Spinal cord (tissue), 10 donors: Measurements from ENCODE around the gene PTGR2. TPM values are rescaled to one million over a fixed set of nuclear protein-coding genes. Genes with fewer than 3 reads are reported as not detected.

Experiments
- DNase-seq, 6 donors: peaks; one replicate each; pipeline versions ENCODE4 v3.0.0 to v3.0.0-alpha.2; 2013 to 2015; ENCODE audit warnings: low spot score in 6 of 6, low read depth in 4 of 6
- H3K27ac ChIP-seq: one replicate; pipeline ENCODE4 v1.5.1; 2013; ENCODE audit warnings: low read depth, low read length, control low read depth
- H3K27me3 ChIP-seq: one replicate; pipeline ENCODE4 v1.6.1; 2013; ENCODE audit warnings: low read length; ENCODE audit not compliant: control insufficient read depth, insufficient read depth
- H3K36me3 ChIP-seq: one replicate; pipeline ENCODE4 v1.6.1; 2013; ENCODE audit warnings: low read length; ENCODE audit not compliant: control insufficient read depth, insufficient read depth
- H3K4me1 ChIP-seq: one replicate; pipeline ENCODE4 v1.6.1; 2013; ENCODE audit warnings: low read length; ENCODE audit not compliant: control insufficient read depth, insufficient read depth
- H3K4me3 ChIP-seq: one replicate; pipeline ENCODE4 v1.5.1; 2013; ENCODE audit warnings: low read depth, low read length, control low read depth
- H3K9me3 ChIP-seq: one replicate; pipeline ENCODE4 v1.6.1; 2013; ENCODE audit warnings: low read length; ENCODE audit not compliant: control insufficient read depth, insufficient read depth
- WGBS: methylation state at CpG from one replicate; pipeline ENCODE4 v1.1.5; 2013; ENCODE audit warnings: missing lambda C conversion rate; ENCODE audit not compliant: insufficient coverage; 5-methylcytosine and 5-hydroxymethylcytosine counted together
- polyA plus RNA-seq, 2 donors: library from polyadenylated mRNA; unstranded; fragments of 120-200 nt; gene quantifications; one replicate each; pipeline ENCODE4 v1.2.1, GENCODE V29; 2013; ENCODE audit not compliant: insufficient read length in 2 of 2
- total RNA-seq, 2 donors: library from RNA; depleted of rRNA in 1 of 2; stranded (reverse); fragments of 120-200 nt in 1 of 2; fragments of >200 nt in 1 of 2; gene quantifications; one replicate each; pipeline versions ENCODE4 v1.2.3 to v1.2.4, GENCODE V29; 2013 to 2014
- donor health status: healthy.

The PTGR2 gene
- total and polyA plus RNA-seq, 4 donors: 10.8 to 16.5 (median 14.2) TPM

DNA sequence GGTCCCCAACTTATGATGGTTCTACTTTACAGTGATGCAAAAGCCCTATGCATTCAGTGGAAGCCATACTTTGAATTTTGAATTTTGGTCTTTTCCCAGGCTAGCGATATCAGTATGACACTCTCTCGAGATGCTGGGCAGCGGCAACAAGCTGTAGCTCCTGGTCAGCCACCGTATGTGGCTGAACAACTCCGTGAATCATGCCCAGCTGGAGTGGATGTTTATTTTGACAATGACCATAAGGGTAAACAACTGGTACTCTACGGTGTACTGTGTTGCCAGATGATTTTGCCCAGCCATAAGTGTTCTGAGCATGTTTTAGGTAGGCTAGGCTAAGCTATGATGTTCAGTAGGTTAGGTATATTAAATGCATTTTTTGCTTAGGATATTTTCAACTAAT lies 26.8 kb downstream of the PTGR2 start:
- WGBS: 88% methylated on average over 6 of the region's 6 CpGs
- no peak overlapping the region for H3K27ac ChIP-seq
- no peaks in the 10 kb centered on the region for H3K9me3 ChIP-seq
- H3K4me3 ChIP-seq: no peak overlapping the region
- H3K36me3 ChIP-seq: peaks cover 3% of the 10 kb centered on the region
- no peaks in the 10 kb centered on the region for H3K27me3 ChIP-seq
- no peak for DNase-seq
- no peaks in the 10 kb centered on the region for H3K4me1 ChIP-seq

DNA sequence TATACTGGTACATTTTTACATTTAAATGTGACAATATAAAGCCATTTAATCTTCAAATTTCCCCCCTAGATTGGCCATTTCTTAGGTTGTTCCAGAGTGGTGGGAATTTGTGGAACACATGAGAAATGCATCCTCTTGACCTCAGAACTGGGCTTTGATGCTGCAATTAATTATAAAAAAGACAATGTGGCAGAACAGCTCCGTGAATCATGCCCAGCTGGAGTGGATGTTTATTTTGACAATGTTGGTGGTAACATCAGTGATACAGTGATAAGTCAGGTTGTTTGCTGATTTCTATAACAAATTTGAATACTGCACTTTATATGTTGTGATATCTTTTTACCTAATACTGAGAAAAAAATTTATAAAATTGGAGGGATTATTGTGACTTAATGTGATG lies 27.4 kb downstream of the PTGR2 start:
- Histone ChIP-seq H3K27me3 (no peaks in the 10 kb centered on the region), H3K4me1 (no peaks in the 10 kb centered on the region), H3K36me3 (peaks cover 3% of the 10 kb centered on the region), H3K27ac (no peak overlapping the region), H3K4me3 (no peak overlapping the region), H3K9me3 (no peaks in the 10 kb centered on the region)
- 67% methylated on average over 1 of the region's 1 CpG for WGBS
- DNase-seq: no peak

DNA sequence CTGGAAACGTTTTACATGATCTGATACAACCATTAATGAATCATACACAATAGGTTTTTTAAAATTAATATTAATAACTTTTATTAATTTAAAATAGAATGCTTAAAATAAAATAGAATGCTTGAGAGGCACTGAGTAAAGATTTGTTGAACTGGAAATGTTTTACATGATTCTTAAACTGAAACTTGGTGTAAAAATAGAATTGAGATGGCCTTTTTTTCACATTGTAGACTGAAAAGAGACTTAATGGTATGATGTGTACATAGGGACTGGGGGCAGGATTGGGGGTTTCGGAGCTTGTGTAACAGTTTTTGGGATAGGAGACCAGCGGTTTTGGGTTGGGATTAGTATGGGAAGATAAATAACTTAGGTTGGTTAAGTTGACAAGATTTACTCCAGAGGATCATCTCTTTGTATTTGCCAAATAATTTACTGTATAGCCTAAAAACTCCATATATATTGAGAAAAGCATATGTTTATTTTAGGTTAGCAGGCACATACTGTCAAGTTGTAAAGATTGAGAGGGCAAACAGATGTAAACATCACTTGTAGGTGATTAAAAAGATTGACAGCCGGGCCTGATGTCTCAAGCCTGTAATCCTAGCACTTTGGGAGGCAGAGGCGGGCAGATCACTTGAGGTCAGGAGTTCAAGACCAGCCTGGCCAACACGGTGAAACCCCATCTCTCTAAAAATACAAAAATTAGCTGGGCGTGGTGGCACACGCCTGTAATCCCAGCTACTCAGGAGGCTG lies 33.0 kb downstream of the PTGR2 start:
- Histone ChIP-seq H3K27me3 (no peaks in the 10 kb centered on the region), H3K36me3 (no peaks in the 10 kb centered on the region), H3K9me3 (no peaks in the 10 kb centered on the region), H3K4me1 (peaks cover 6% of the 10 kb centered on the region), H3K4me3 (no peak overlapping the region), H3K27ac (no peak overlapping the region)
- WGBS: 76% methylated on average over 2 of the region's 8 CpGs
- DNase-seq: no peak

DNA sequence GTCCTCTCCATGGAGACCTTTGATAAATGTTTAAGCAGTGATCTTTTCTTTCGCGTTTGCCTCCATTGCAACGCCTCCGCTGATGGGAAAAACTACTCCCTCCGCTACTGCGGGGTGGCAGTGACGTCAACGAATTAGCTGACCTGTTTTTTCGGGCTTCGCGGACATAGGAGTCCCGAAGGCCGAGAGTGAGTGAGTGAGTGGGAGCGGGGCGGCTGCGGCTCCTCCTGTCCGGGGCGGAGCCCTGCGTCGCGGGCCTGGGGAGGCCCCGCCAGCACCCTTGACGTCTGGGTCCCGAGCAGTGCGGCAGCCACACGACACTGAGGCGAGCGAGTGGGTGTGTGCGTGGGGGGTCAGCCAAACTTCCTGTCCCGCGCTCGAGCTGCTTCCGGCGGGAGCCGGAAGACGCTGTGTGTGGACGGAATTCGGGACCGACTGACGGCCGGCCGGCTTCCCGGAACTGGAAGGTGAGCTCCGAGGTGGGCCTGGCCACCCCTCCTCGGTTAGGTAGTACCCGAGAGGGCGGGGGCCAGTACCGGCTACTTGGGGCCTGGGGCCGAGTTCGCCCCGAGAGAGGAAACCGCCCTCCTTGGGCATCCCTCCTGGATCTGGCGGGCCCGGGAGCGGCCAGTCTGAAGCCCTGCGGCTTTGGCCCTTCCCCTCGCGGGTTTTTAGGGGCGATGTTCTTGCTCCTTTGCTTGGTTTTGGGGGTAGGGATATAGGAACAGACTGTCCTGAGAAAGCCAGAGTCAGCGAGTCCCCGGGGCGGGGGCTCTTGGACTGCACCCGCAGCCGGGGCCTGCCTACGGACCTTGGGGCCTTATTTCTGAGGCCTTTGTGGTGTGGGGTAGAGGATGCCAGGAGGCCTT lies 35.1 kb downstream of the PTGR2 start, which contains the start of gene ZNF410:
TSS of gene ZNF410 (plus strand) at position 411 of the 869 bp plus-strand sequence. CDS start 5,317 bp downstream, outside the sequence.
- under 1% methylated on average over 53 of the region's 65 CpGs for WGBS
- H3K36me3 ChIP-seq: no peaks in the 10 kb centered on the region
- peak within 1 kb of the TSS; percentile 97 for H3K27ac ChIP-seq
- peak; percentile 72 to 96 (median 84) for DNase-seq
- no peaks in the 10 kb centered on the region for H3K9me3 ChIP-seq
- H3K27me3 ChIP-seq: no peaks in the 10 kb centered on the region
- peaks cover 6% of the 10 kb centered on the region for H3K4me1 ChIP-seq
- peak within 1 kb of the TSS; percentile 98 for H3K4me3 ChIP-seq

DNA sequence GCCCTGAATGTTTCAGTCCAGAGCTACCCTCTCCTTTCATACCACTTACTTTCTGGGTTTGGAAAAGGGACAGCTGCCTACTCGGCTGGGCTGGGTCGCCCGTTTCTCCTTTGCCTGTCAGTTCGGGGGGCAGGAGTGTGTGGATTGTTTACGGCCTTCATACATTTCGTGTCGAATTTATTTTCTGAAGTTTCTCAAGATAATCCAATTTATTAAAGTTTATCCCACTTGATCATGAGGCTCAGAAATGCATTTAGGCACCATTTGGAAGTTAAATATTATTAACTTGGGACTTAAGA lies 35.6 kb downstream of the PTGR2 start:
- no peaks in the 10 kb centered on the region for H3K36me3 ChIP-seq
- H3K9me3 ChIP-seq: no peaks in the 10 kb centered on the region
- peak overlapping the region; percentile 98 for H3K4me3 ChIP-seq
- no peak for DNase-seq
- no peaks in the 10 kb centered on the region for H3K27me3 ChIP-seq
- WGBS: no CpG with 5 or more reads among the region's 7 CpGs
- H3K4me1 ChIP-seq: peaks cover 6% of the 10 kb centered on the region
- peak overlapping the region; percentile 97 for H3K27ac ChIP-seq

DNA sequence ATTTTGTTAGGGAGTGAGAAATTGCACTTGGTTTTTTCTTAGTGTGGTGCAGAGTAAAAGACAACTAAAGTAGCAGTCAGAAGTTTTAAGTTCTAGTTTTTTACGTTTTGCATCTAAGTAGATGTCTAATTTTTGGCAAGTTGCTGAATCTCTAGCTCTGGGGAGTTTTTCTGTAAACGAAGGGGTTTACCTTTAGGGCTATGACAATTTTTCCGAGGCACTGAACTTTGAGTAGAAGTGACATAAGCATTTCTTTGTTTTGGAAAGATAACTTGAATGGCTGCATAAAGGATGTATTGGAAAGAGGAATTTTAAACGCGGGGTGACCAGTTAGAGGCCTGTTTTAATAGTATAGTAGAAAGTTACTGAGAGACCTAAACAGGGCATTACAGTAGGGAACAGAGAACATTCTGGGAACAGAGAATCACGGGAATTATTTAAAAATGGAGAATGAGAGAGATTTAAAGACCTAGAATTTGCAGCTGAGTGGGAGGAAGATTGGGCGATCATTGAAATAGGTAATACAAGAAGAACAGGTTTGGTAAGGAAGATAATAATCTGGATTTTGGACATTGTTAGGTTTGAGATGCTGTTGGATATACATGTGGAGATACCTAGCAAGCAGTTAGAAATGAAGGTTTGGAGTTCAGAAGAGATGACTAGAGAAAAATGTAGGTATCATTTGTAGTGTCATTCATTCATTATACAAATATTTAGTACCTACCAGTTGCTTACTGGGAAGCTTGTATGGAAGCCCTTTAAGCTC lies 36.2 kb downstream of the PTGR2 start:
- Histone ChIP-seq H3K4me1 (peaks cover 6% of the 10 kb centered on the region), H3K27ac (peak overlapping the region; percentile 97), H3K4me3 (peak overlapping the region; percentile 98), H3K36me3 (no peaks in the 10 kb centered on the region), H3K9me3 (no peaks in the 10 kb centered on the region), H3K27me3 (no peaks in the 10 kb centered on the region)
- 52% methylated on average over 7 of the region's 7 CpGs for WGBS
- DNase-seq: no peak

DNA sequence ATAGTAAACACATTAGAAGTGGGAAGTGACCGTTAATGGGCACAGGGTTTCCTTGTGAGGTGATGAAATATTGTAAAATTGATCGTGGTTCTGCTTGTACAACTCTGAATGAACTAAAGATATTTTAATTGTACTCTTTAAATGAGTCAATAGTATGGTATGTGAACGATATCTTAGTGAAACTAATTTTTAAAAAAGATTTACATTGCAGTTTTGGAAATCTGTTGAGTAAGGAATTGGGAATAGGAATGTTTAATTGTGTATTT lies 36.8 kb downstream of the PTGR2 start:
- no peak overlapping the region for H3K4me3 ChIP-seq
- WGBS: no CpG with 5 or more reads among the region's 3 CpGs
- peaks cover 6% of the 10 kb centered on the region for H3K4me1 ChIP-seq
- H3K9me3 ChIP-seq: no peaks in the 10 kb centered on the region
- no peak overlapping the region for H3K27ac ChIP-seq
- no peak for DNase-seq
- no peaks in the 10 kb centered on the region for H3K36me3 ChIP-seq
- H3K27me3 ChIP-seq: no peaks in the 10 kb centered on the region

DNA sequence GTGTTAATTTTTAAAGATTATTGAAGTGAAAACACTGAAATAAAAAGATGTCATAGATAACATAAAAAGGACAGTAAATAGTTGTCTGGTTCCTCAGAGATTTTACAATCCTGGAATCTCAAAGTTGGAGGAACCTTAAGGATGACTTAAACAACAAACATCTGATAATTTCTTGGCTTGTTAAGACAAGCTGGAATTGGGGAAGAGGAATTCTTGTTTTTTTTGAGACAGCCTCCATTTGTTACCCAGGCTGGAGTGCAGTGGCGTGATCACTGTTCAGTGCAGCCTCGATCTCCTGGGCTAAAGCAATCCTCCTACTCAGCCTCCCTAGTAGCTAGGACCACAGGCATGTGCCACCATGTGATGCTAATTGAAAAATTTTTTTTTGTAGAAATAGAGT lies 37.3 kb downstream of the PTGR2 start:
- H3K4me3 ChIP-seq: no peak overlapping the region
- H3K4me1 ChIP-seq: peaks cover 6% of the 10 kb centered on the region
- no peaks in the 10 kb centered on the region for H3K9me3 ChIP-seq
- no peaks in the 10 kb centered on the region for H3K27me3 ChIP-seq
- WGBS: no CpG with 5 or more reads among the region's 2 CpGs
- peaks cover 4% of the 10 kb centered on the region for H3K36me3 ChIP-seq
- no peak overlapping the region for H3K27ac ChIP-seq
- no peak for DNase-seq

DNA sequence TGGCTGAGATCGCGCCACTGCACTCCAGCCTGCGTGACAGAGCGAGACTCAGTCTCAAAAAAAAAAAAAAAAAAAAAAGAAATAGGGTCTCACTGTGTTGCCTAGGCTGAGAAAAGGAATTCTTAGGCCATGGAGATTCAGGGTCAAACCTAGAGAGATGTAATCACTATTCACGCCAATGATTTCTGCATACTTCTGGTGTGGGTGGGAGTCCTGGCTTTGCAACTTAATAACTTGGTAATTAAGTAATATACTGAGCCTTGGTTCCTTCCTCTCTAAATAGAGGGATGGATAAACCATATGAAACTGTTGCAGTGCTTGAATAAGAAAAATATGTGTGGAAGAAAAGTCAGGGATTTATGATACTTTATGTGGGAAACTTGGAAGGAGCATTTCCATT lies 37.7 kb downstream of the PTGR2 start:
- WGBS: 90% methylated on average over 2 of the region's 5 CpGs
- Histone ChIP-seq H3K27me3 (no peaks in the 10 kb centered on the region), H3K36me3 (peaks cover 8% of the 10 kb centered on the region), H3K4me1 (peaks cover 6% of the 10 kb centered on the region), H3K27ac (no peak overlapping the region), H3K4me3 (no peak overlapping the region), H3K9me3 (no peaks in the 10 kb centered on the region)
- DNase-seq: no peak
